ENCODE measurements around the gene EP400.

The EP400 gene

DNA sequence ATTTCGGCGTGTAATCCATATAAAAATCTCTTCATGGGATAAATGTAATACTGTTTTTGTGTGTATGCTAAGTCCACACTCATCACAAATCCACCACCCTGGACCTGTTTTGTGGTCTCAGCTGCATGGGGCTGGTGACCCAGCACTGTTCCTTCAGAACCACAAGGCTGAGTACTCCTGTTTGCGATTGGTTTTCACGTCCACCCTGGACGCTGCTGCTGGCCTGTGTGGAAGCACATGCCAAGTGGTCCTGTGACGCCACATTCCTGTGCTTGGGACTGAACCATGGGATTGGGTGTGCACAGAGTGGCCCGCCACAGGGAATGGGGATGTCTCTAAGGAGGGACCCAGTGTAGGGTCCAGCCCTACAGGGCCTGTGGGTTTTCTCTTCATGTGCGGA is 16.4 kb upstream of the EP400 start:
- H2AK5ac ChIP-seq (ENCODE audit: low read depth, low read length) = no peak overlapping the region
- no peak overlapping the region for H3K4ac ChIP-seq (ENCODE audit: low read length)
- H3K9ac ChIP-seq (ENCODE audit: low read depth, low read length, poor library complexity) = no peak overlapping the region
- no peak overlapping the region for H3K4me2 ChIP-seq (ENCODE audit: insufficient read depth, low read length, poor library complexity, severe bottlenecking)
- peaks cover 6% of the 10 kb centered on the region for H3K79me1 ChIP-seq (ENCODE audit: low read depth, low read length)
- no peak for DNase-seq (ENCODE audit: low spot score)
- H3K27me3 ChIP-seq (ENCODE audit: control insufficient read depth in 3 of 3, insufficient read depth in 3 of 3, low read depth in 1 of 3, low read length in 3 of 3) = no peaks in the 10 kb centered on the region
- H3K27ac ChIP-seq (replicated peaks; ENCODE audit: low read length) = no peak overlapping the region
- H3K14ac ChIP-seq (ENCODE audit: low read length) = no peak overlapping the region
- no peak overlapping the region for H3K4me3 ChIP-seq (ENCODE audit: low read length in 2 of 2)
- no peak overlapping the region for H4K91ac ChIP-seq (ENCODE audit: low read depth, low read length, poor library complexity)
- no peak overlapping the region for H2BK12ac ChIP-seq (ENCODE audit: low read length)
- no peak overlapping the region for H2BK5ac ChIP-seq (ENCODE audit: low read length)
- no peak overlapping the region for H2BK15ac ChIP-seq (ENCODE audit: low read length)
- no peak overlapping the region for H2AFZ ChIP-seq (ENCODE audit: low read length)
- no peak overlapping the region for H2BK120ac ChIP-seq (ENCODE audit: low read depth, low read length)
- H3K9me3 ChIP-seq (replicated peaks in 1 of 2; ENCODE audit: control insufficient read depth in 2 of 2, insufficient read depth in 1 of 2, low read depth in 1 of 2, low read length in 2 of 2) = no peaks in the 10 kb centered on the region
- H3K18ac ChIP-seq (ENCODE audit: low read length) = no peak overlapping the region
- H3K4me1 ChIP-seq (ENCODE audit: control insufficient read depth in 2 of 2, insufficient read depth in 1 of 2, low read depth in 1 of 2, low read length in 2 of 2) = peaks cover 5% of the 10 kb centered on the region in 2 donors
- WGBS, 2 donors (ENCODE audit: extremely low coverage in 2 of 2, insufficient read length in 2 of 2, insufficient replicate concordance in 1 of 2) = no CpG with 5 or more reads among the region's 8 CpGs
- peaks cover 24 to 76% of the 10 kb centered on the region in 2 donors for H3K36me3 ChIP-seq (replicated peaks in 1 of 2; ENCODE audit: control insufficient read depth in 2 of 2, insufficient read depth in 2 of 2, low read length in 2 of 2)
- no peak overlapping the region for H4K8ac ChIP-seq (ENCODE audit: low read depth, low read length)
- peak overlapping the region; percentile 45 for H3K23ac ChIP-seq (ENCODE audit: low read depth, low read length, poor library complexity)

DNA sequence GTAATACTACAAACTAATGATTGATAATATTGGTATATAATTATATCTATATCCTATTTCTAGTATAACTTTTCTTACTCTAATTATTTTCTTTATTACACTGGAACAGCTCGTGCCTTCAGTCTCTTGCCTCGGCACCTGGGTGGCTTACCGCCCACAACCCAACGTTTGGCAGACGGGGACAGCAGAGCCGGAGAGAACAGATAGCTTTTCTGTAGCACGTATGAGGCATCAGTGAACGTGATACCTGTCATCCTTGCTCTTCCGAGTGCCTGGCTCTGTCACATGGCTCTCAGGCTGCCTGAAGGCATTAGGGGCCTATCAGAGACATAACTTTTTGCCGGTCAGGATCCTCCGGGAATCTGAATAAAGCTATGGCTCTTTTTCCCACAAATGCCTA is 15.2 kb upstream of the EP400 start:
- Histone ChIP-seq H3K18ac (ENCODE audit: low read length) (no peak overlapping the region), H3K23ac (ENCODE audit: low read depth, low read length, poor library complexity) (no peak overlapping the region), H4K8ac (ENCODE audit: low read depth, low read length) (no peak overlapping the region), H3K9me3 (replicated peaks in 1 of 2; ENCODE audit: control insufficient read depth in 2 of 2, insufficient read depth in 1 of 2, low read depth in 1 of 2, low read length in 2 of 2) (no peaks in the 10 kb centered on the region), H3K14ac (ENCODE audit: low read length) (no peak overlapping the region), H3K4me1 (ENCODE audit: control insufficient read depth in 2 of 2, insufficient read depth in 1 of 2, low read depth in 1 of 2, low read length in 2 of 2) (peaks cover 5% of the 10 kb centered on the region in 2 donors), H4K91ac (ENCODE audit: low read depth, low read length, poor library complexity) (no peak overlapping the region), H2AFZ (ENCODE audit: low read length) (no peak overlapping the region), H3K27me3 (ENCODE audit: control insufficient read depth in 3 of 3, insufficient read depth in 3 of 3, low read depth in 1 of 3, low read length in 3 of 3) (no peaks in the 10 kb centered on the region), H2BK12ac (ENCODE audit: low read length) (no peak overlapping the region), H3K9ac (ENCODE audit: low read depth, low read length, poor library complexity) (no peak overlapping the region), H3K4me2 (ENCODE audit: insufficient read depth, low read length, poor library complexity, severe bottlenecking) (no peak overlapping the region), H3K4ac (ENCODE audit: low read length) (no peak overlapping the region), H3K79me1 (ENCODE audit: low read depth, low read length) (peaks cover 6% of the 10 kb centered on the region), H2AK5ac (ENCODE audit: low read depth, low read length) (no peak overlapping the region), H2BK5ac (ENCODE audit: low read length) (no peak overlapping the region), H3K36me3 (replicated peaks in 1 of 2; ENCODE audit: control insufficient read depth in 2 of 2, insufficient read depth in 2 of 2, low read length in 2 of 2) (peaks cover 26 to 84% of the 10 kb centered on the region in 2 donors), H2BK15ac (ENCODE audit: low read length) (no peak overlapping the region), H3K4me3 (ENCODE audit: low read length in 2 of 2) (no peak overlapping the region), H3K27ac (replicated peaks; ENCODE audit: low read length) (no peak overlapping the region), H2BK120ac (ENCODE audit: low read depth, low read length) (no peak overlapping the region)
- WGBS, 2 donors (ENCODE audit: extremely low coverage in 2 of 2, insufficient read length in 2 of 2, insufficient replicate concordance in 1 of 2) = no CpG with 5 or more reads among the region's 11 CpGs
- no peak for DNase-seq (ENCODE audit: low spot score)

DNA sequence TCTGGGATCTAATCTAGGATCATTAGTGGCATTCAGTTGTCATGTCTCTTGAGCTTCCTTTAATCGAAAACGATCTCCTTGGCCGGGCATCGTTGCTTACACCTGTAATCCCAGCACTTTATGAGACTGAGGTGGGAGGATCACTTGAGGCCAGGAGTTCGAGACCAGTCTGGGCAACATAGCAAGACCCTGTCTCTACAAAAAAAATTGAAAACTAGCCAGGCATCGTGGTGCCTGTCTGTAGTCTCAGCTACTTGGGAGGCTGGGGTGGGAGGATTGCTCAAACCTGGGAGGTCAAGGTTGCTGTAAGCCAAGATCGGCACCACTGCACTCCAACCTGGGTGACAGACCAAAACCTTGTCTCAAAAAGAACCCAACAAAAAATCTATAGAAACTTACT is 11.7 kb upstream of the EP400 start:
- no peak for DNase-seq (ENCODE audit: low spot score)
- WGBS, 2 donors (ENCODE audit: extremely low coverage in 2 of 2, insufficient read length in 2 of 2, insufficient replicate concordance in 1 of 2) = no CpG with 5 or more reads among the region's 7 CpGs
- Histone ChIP-seq H3K4me1 (ENCODE audit: control insufficient read depth in 2 of 2, insufficient read depth in 1 of 2, low read depth in 1 of 2, low read length in 2 of 2) (no peaks in the 10 kb centered on the region), H4K91ac (ENCODE audit: low read depth, low read length, poor library complexity) (no peak overlapping the region), H3K79me1 (ENCODE audit: low read depth, low read length) (peaks cover 9% of the 10 kb centered on the region), H2AFZ (ENCODE audit: low read length) (no peak overlapping the region), H3K9ac (ENCODE audit: low read depth, low read length, poor library complexity) (no peak overlapping the region), H3K9me3 (replicated peaks in 1 of 2; ENCODE audit: control insufficient read depth in 2 of 2, insufficient read depth in 1 of 2, low read depth in 1 of 2, low read length in 2 of 2) (no peaks in the 10 kb centered on the region), H3K18ac (ENCODE audit: low read length) (no peak overlapping the region), H2BK12ac (ENCODE audit: low read length) (no peak overlapping the region), H2AK5ac (ENCODE audit: low read depth, low read length) (no peak overlapping the region), H3K27ac (replicated peaks; ENCODE audit: low read length) (no peak overlapping the region), H4K8ac (ENCODE audit: low read depth, low read length) (no peak overlapping the region), H2BK15ac (ENCODE audit: low read length) (no peak overlapping the region), H3K14ac (ENCODE audit: low read length) (no peak overlapping the region), H2BK5ac (ENCODE audit: low read length) (no peak overlapping the region), H3K36me3 (replicated peaks in 1 of 2; ENCODE audit: control insufficient read depth in 2 of 2, insufficient read depth in 2 of 2, low read length in 2 of 2) (peaks cover 32 to 87% of the 10 kb centered on the region in 2 donors), H3K23ac (ENCODE audit: low read depth, low read length, poor library complexity) (no peak overlapping the region), H3K4ac (ENCODE audit: low read length) (no peak overlapping the region), H3K27me3 (ENCODE audit: control insufficient read depth in 3 of 3, insufficient read depth in 3 of 3, low read depth in 1 of 3, low read length in 3 of 3) (no peaks in the 10 kb centered on the region), H2BK120ac (ENCODE audit: low read depth, low read length) (no peak overlapping the region), H3K4me2 (ENCODE audit: insufficient read depth, low read length, poor library complexity, severe bottlenecking) (no peak overlapping the region), H3K4me3 (ENCODE audit: low read length in 2 of 2) (no peak overlapping the region)

DNA sequence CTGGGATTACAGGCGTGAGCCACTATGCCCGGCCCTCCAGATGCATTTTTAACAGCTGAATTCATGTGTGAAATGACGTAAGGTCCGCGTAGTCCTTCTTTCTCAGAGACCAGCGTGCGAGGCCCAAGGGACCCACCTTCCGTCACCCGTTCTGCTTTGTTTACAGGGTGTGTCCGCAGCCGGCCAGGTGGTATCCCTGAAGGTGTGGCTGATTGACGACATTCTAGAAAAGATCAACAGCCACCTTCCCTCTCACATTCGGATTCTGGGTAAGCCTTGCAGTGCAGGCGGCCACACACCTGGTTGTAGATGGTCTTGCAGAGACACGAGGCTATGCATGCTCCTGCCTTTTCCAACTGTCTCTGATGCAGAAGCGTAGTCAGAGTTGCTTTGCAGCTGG is 10.7 kb upstream of the EP400 start:
- H3K79me1 ChIP-seq (ENCODE audit: low read depth, low read length) = peaks cover 6% of the 10 kb centered on the region
- no peak overlapping the region for H4K8ac ChIP-seq (ENCODE audit: low read depth, low read length)
- WGBS, 2 donors (ENCODE audit: extremely low coverage in 2 of 2, insufficient read length in 2 of 2, insufficient replicate concordance in 1 of 2) = no CpG with 5 or more reads among the region's 16 CpGs
- H2BK12ac ChIP-seq (ENCODE audit: low read length) = no peak overlapping the region
- no peaks in the 10 kb centered on the region for H3K27me3 ChIP-seq (ENCODE audit: control insufficient read depth in 3 of 3, insufficient read depth in 3 of 3, low read depth in 1 of 3, low read length in 3 of 3)
- no peak overlapping the region for H4K91ac ChIP-seq (ENCODE audit: low read depth, low read length, poor library complexity)
- H2BK120ac ChIP-seq (ENCODE audit: low read depth, low read length) = no peak overlapping the region
- H3K14ac ChIP-seq (ENCODE audit: low read length) = no peak overlapping the region
- no peak overlapping the region for H3K4me3 ChIP-seq (ENCODE audit: low read length in 2 of 2)
- H2AFZ ChIP-seq (ENCODE audit: low read length) = no peak overlapping the region
- H3K18ac ChIP-seq (ENCODE audit: low read length) = no peak overlapping the region
- no peak overlapping the region for H2BK15ac ChIP-seq (ENCODE audit: low read length)
- no peaks in the 10 kb centered on the region for H3K9me3 ChIP-seq (replicated peaks in 1 of 2; ENCODE audit: control insufficient read depth in 2 of 2, insufficient read depth in 1 of 2, low read depth in 1 of 2, low read length in 2 of 2)
- H3K9ac ChIP-seq (ENCODE audit: low read depth, low read length, poor library complexity) = no peak overlapping the region
- H3K36me3 ChIP-seq (replicated peaks in 1 of 2; ENCODE audit: control insufficient read depth in 2 of 2, insufficient read depth in 2 of 2, low read length in 2 of 2) = peaks cover 32 to 87% of the 10 kb centered on the region in 2 donors
- no peak overlapping the region for H2BK5ac ChIP-seq (ENCODE audit: low read length)
- H3K23ac ChIP-seq (ENCODE audit: low read depth, low read length, poor library complexity) = no peak overlapping the region
- no peak overlapping the region for H3K27ac ChIP-seq (replicated peaks; ENCODE audit: low read length)
- H3K4me1 ChIP-seq (ENCODE audit: control insufficient read depth in 2 of 2, insufficient read depth in 1 of 2, low read depth in 1 of 2, low read length in 2 of 2) = no peaks in the 10 kb centered on the region
- H2AK5ac ChIP-seq (ENCODE audit: low read depth, low read length) = no peak overlapping the region
- DNase-seq (ENCODE audit: low spot score) = no peak
- no peak overlapping the region for H3K4me2 ChIP-seq (ENCODE audit: insufficient read depth, low read length, poor library complexity, severe bottlenecking)
- no peak overlapping the region for H3K4ac ChIP-seq (ENCODE audit: low read length)
